ENCODE results near the gene TBC1D8.

TBC1D8 gene

DNA sequence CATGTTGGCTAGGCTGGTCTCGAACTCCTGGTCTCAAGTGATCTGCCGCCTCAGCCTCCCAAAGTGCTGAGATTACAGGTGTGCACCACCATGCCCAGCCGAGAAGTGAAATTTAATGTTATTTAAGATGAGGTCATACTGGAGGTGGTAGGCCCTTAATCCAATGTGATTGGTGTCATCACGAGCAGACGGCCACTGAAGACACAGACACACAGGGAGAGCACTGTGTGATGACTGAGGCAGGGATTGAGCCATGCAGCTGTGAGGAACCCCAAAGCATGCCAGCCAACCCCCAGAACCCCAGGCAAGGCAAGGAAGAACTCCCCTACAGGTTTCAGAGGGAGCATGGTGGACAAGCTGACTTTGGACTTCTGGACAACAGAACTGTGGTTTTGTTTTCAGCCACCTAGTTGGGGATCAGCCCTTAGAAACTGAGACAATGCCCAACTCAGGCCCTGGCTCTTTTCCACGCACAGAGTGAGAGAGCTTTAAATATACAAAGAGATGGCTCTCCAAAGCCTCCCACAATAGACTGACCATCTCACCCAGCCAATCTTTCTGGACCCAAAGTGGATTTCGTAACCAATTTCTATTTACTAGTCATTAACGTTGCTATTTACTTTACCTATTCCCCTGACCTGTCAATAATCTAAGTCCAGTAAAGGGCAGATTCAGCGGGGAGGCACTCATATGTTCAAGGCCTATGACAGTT is 34.2 kb downstream of the TBC1D8 start:
- no peak overlapping the region for H3K4me3 ChIP-seq (ENCODE audit: low read depth, low read length)
- no peak for TF ChIP-seq CTCF (IDR thresholded peaks at IDR 0.05; ENCODE audit: borderline replicate concordance, insufficient read depth, low read depth, low read length)

- no peak overlapping the region for H3K4me3 ChIP-seq (ENCODE audit: low read depth, low read length)
- no peak for TF ChIP-seq CTCF (IDR thresholded peaks at IDR 0.05; ENCODE audit: borderline replicate concordance, insufficient read depth, low read depth, low read length)
Observed at GRCh38 chr2:101116348-101116747, 34.8 kb downstream of the TBC1D8 start.

DNA sequence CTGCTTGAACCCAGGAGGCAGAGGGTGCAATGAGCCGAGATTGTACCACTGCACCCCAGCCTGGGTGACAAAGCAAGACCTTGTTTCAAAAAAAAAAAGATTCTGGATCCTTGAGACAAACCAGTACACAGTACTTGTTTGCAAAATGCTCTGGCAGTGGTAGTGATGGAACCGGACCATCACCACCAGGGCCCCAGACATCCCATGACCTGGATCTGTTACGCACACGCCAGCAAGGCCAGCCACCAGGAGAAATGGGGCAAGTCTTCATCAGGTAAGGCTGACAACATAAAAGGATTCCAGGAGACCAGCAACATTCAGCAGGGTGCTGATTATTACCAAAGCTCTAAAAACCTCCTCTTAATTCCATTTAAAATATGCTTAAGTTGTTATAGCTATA is 35.5 kb downstream of the TBC1D8 start:
- no peak overlapping the region for H3K4me3 ChIP-seq (ENCODE audit: low read depth, low read length)
- no peak for TF ChIP-seq CTCF (IDR thresholded peaks at IDR 0.05; ENCODE audit: borderline replicate concordance, insufficient read depth, low read depth, low read length)

DNA sequence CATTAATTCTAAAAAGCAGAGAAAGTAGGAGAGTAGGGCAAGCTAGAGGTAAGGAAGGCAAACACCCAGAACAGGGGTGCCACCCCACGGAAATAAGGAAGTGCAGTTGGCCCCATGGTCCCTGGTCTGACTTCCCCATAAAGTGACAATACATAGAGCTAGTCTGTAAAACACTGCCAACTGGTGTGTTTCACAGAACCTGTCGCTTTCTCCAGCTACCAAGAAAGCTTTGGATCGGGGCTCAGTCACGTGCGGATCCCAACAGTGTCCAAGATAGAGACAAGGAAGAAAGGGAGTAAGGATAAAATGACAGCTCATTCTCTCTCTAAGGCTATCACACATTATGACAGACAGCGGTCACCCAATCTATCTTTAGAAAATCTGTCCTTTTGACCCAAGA is 36.4 kb downstream of the TBC1D8 start:
- no peak for TF ChIP-seq CTCF (IDR thresholded peaks at IDR 0.05; ENCODE audit: borderline replicate concordance, insufficient read depth, low read depth, low read length)

DNA sequence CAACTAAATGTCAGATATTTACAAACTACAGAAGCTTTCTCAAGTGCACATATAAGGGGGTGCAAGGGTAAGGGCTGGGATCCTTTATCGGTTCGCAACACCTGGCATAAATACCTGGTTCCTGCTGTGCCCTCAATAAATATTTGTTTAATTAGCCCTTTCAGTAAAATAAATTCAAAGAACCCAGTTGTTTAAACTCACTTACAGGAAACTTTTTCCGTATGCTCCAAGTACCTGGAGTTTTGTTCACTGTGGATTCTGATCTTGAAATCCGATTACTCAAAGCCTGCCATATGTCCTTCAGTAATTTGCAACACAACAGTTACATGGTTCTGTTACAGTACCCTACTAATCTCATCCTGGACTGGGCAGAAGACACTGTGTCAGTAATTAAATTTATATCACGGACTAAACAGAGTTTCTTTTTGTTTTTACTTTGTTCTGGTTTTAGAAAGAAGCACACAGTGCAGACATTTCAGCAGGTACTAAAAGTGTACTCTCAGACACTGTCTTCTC is 36.9 kb downstream of the TBC1D8 start:
- no peak overlapping the region for H3K4me3 ChIP-seq (ENCODE audit: low read depth, low read length)
- TF ChIP-seq CTCF (IDR thresholded peaks at IDR 0.05; ENCODE audit: borderline replicate concordance, insufficient read depth, low read depth, low read length) = no peak

More for the DNA sequence above, 36.4 kb downstream of the TBC1D8 start:
- H3K4me3 ChIP-seq (ENCODE audit: low read depth, low read length) = no peak overlapping the region

DNA sequence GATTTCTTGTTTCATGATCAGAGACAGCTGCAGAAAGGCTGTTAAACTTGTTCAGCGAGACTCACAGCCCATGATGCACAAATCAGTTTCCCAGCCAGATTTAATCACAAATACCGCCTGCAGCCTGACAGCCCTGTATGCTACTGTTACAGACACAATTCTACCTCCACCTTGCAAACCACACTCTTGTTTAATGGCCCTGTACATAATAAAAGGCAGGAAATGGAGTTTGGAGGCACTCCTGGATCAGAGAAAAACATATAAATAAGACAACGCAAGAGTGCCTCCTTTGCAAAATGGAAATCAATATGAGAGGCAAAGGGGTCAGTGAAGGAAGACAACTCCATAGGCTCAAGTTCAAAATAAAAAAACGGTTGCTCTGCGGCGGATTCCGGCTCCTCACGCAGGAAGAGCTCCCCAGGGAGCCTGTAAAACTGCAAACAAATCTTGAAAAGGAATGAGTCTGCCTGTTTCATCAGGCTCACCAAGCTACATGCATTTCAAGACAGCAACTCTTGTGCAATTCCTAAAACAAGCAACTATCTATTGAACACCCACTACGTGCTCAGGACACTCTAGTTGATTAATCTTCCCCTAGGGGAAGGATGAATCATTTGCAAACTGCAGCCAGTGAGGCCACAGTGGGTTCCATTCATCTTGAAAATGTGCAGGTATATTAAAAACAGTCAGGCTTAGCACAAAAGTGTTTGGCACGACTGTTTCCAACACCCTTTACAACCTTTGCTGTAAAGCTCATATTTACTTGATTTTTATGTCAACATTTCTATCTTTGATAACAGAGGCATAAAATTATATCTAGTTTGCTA is 37.5 kb downstream of the TBC1D8 start:
- no peak overlapping the region for H3K4me3 ChIP-seq (ENCODE audit: low read depth, low read length)
- no peak for TF ChIP-seq CTCF (IDR thresholded peaks at IDR 0.05; ENCODE audit: borderline replicate concordance, insufficient read depth, low read depth, low read length)
